ENCODE measurements around the gene CELSR1. TPM values are rescaled to one million over a fixed set of nuclear protein-coding genes. Genes with fewer than 3 reads are reported as not detected.

The CELSR1 gene
- total RNA-seq, 1 donor from 2014 or later: 0.39 TPM

DNA sequence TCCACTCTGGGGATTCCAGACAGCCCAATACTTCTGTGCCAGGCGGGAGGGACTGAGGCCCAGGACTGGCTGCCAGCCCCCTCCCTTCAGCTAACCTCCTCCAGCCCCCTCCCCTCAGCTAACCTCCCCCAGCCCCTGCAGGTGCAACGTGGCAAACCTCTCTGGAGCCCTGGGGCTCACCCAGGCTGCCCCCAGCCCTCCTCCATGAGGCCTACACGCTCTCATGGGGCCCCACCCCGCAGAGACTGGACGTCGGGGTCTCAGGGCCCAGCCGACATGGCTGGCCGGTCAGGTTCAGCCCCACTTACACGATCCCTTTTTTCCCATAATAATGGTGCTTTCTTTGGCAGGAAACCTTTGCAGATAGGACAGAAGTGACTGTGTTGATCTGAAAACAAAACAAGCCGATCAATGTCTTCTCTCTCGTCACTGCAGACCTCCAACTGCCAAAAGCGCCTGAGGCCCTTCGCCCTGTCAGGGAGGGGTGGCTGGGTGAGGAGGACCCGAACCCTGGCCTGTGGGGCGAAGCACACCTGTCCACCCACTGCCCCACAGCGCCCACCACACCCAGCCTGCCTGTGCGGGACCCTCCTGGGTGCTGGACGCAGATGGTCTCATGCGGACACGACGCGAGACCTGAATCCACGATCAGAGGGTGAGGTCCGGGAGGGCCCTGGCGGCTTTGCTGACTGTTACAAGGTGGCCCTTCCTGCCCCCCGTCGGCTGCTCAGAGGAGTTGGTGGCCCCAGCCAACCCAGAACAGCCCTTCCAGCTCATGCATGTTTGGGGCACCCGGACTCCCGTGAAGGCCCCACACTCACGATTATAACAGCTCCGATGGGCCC lies 168.3 kb downstream of the CELSR1 start:
- intact Hi-C loops (cut with micrococcal nuclease): no loop called here
- H3K36me3 Mint-ChIP-seq (ENCODE audit: low read depth): no peaks in the 10 kb centered on the region
- H3K27me3 Mint-ChIP-seq (ENCODE audit: insufficient read depth): peaks cover 10% of the 10 kb centered on the region
- H3K4me1 Mint-ChIP-seq (ENCODE audit: low read depth): peaks cover 2% of the 10 kb centered on the region
- DNase-seq (ENCODE audit: low spot score): no peak
- no peaks in the 10 kb centered on the region for H3K9me3 Mint-ChIP-seq
- no peak overlapping the region for H3K27ac Mint-ChIP-seq
- no peak overlapping the region for H3K4me3 Mint-ChIP-seq

- H3K4me3 Mint-ChIP-seq: no peak overlapping the region
- intact Hi-C loops (cut with micrococcal nuclease): no loop called here
These were observed 169.0 kb downstream of the CELSR1 start for GRCh38 chr22:46368422-46368821.

GRCh38 chr22:46367707-46368191 lies 169.7 kb downstream of the CELSR1 start:
- no peak overlapping the region for H3K27ac Mint-ChIP-seq
- intact Hi-C loops (cut with micrococcal nuclease): loop anchor here (1.0 kb wide), 1 partner anchor 175 kb away; no protein-coding TSS in a partner anchor
- no peak overlapping the region for H3K4me3 Mint-ChIP-seq
- H3K4me1 Mint-ChIP-seq (ENCODE audit: low read depth): no peaks in the 10 kb centered on the region
- peak; percentile 53 for DNase-seq (ENCODE audit: low spot score)
- peaks cover 6% of the 10 kb centered on the region for H3K27me3 Mint-ChIP-seq (ENCODE audit: insufficient read depth)
- no peaks in the 10 kb centered on the region for H3K36me3 Mint-ChIP-seq (ENCODE audit: low read depth)
- no peaks in the 10 kb centered on the region for H3K9me3 Mint-ChIP-seq

More at GRCh38 chr22:46368422-46368821, 169.0 kb downstream of the CELSR1 start:
- no peak overlapping the region for H3K27ac Mint-ChIP-seq
- peaks cover 9% of the 10 kb centered on the region for H3K27me3 Mint-ChIP-seq (ENCODE audit: insufficient read depth)
- H3K36me3 Mint-ChIP-seq (ENCODE audit: low read depth): no peaks in the 10 kb centered on the region
- DNase-seq (ENCODE audit: low spot score): no peak
- no peaks in the 10 kb centered on the region for H3K9me3 Mint-ChIP-seq
- no peaks in the 10 kb centered on the region for H3K4me1 Mint-ChIP-seq (ENCODE audit: low read depth)

- Mint-ChIP-seq H3K9me3 (no peaks in the 10 kb centered on the region), H3K4me3 (no peak overlapping the region), H3K27me3 (ENCODE audit: insufficient read depth) (peaks cover 2% of the 10 kb centered on the region), H3K27ac (no peak overlapping the region), H3K4me1 (ENCODE audit: low read depth) (no peaks in the 10 kb centered on the region), H3K36me3 (ENCODE audit: low read depth) (no peaks in the 10 kb centered on the region)
- DNase-seq (ENCODE audit: low spot score): no peak
- intact Hi-C loops (cut with micrococcal nuclease): loop anchor here (1.0 kb wide), 1 partner anchor 175 kb away; no protein-coding TSS in a partner anchor
These were observed 170.4 kb downstream of the CELSR1 start for GRCh38 chr22:46366801-46367706.

DNA sequence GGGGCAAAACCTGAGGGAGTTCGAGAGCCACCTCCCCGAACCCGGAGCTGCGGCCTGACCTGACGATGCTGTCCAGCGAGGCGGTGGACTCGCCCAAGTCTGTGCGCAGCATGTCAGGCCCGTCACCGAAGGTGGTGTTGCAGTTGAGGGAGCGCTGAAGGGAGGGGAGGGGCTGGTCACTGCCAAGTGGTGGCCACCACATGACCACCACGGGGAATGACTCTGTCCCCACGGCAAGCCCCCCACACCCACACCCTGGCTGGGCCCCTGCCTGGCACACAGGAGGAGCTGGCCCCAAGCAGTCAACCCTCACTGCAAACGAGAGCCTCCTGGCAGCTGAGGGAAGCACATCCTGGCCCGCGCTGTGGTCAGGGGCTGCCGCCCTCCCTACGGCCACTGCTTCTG lies 171.1 kb downstream of the CELSR1 start:
- Mint-ChIP-seq H3K27me3 (ENCODE audit: insufficient read depth) (no peaks in the 10 kb centered on the region), H3K36me3 (ENCODE audit: low read depth) (no peaks in the 10 kb centered on the region), H3K4me1 (ENCODE audit: low read depth) (no peaks in the 10 kb centered on the region), H3K27ac (no peak overlapping the region), H3K9me3 (no peaks in the 10 kb centered on the region), H3K4me3 (no peak overlapping the region)
- no peak for DNase-seq (ENCODE audit: low spot score)
- intact Hi-C loops (cut with micrococcal nuclease): no loop called here

- Mint-ChIP-seq H3K27ac (no peak overlapping the region), H3K4me3 (no peak overlapping the region), H3K4me1 (ENCODE audit: low read depth) (no peaks in the 10 kb centered on the region), H3K27me3 (ENCODE audit: insufficient read depth) (no peaks in the 10 kb centered on the region), H3K9me3 (no peaks in the 10 kb centered on the region), H3K36me3 (ENCODE audit: low read depth) (no peaks in the 10 kb centered on the region)
- intact Hi-C loops (cut with micrococcal nuclease): no loop called here
- DNase-seq (ENCODE audit: low spot score): no peak
These were observed 172.2 kb downstream of the CELSR1 start for GRCh38 chr22:46365166-46365624.

GRCh38 chr22:46364341-46365165 lies 172.9 kb downstream of the CELSR1 start:
- intact Hi-C loops (cut with micrococcal nuclease): no loop called here
- Mint-ChIP-seq H3K36me3 (ENCODE audit: low read depth) (no peaks in the 10 kb centered on the region), H3K27ac (no peak overlapping the region), H3K27me3 (ENCODE audit: insufficient read depth) (no peaks in the 10 kb centered on the region), H3K4me3 (no peak overlapping the region), H3K4me1 (ENCODE audit: low read depth) (no peaks in the 10 kb centered on the region), H3K9me3 (no peaks in the 10 kb centered on the region)
- no peak for DNase-seq (ENCODE audit: low spot score)

GRCh38 chr22:46363611-46364321 lies 173.7 kb downstream of the CELSR1 start:
- Mint-ChIP-seq H3K4me3 (no peak overlapping the region), H3K27ac (no peak overlapping the region)

GRCh38 chr22:46362934-46363515 lies 174.4 kb downstream of the CELSR1 start:
- Mint-ChIP-seq H3K27me3 (ENCODE audit: insufficient read depth) (no peaks in the 10 kb centered on the region), H3K4me3 (no peak overlapping the region), H3K36me3 (ENCODE audit: low read depth) (peaks cover 2% of the 10 kb centered on the region), H3K4me1 (ENCODE audit: low read depth) (no peaks in the 10 kb centered on the region), H3K9me3 (no peaks in the 10 kb centered on the region), H3K27ac (no peak overlapping the region)
- intact Hi-C loops (cut with micrococcal nuclease): no loop called here
- no peak for DNase-seq (ENCODE audit: low spot score)

More at GRCh38 chr22:46363611-46364321, 173.7 kb downstream of the CELSR1 start:
- no peaks in the 10 kb centered on the region for H3K9me3 Mint-ChIP-seq
- peaks cover under 1% of the 10 kb centered on the region for H3K36me3 Mint-ChIP-seq (ENCODE audit: low read depth)
- intact Hi-C loops (cut with micrococcal nuclease): no loop called here
- DNase-seq (ENCODE audit: low spot score): no peak
- H3K4me1 Mint-ChIP-seq (ENCODE audit: low read depth): no peaks in the 10 kb centered on the region
- H3K27me3 Mint-ChIP-seq (ENCODE audit: insufficient read depth): no peaks in the 10 kb centered on the region

GRCh38 chr22:46362203-46362933 lies 175.1 kb downstream of the CELSR1 start:
- H3K27ac Mint-ChIP-seq: no peak overlapping the region
- intact Hi-C loops (cut with micrococcal nuclease): no loop called here
- no peaks in the 10 kb centered on the region for H3K9me3 Mint-ChIP-seq
- no peak for DNase-seq (ENCODE audit: low spot score)
- no peaks in the 10 kb centered on the region for H3K27me3 Mint-ChIP-seq (ENCODE audit: insufficient read depth)
- H3K4me3 Mint-ChIP-seq: no peak overlapping the region
- H3K4me1 Mint-ChIP-seq (ENCODE audit: low read depth): no peaks in the 10 kb centered on the region
- peaks cover 3% of the 10 kb centered on the region for H3K36me3 Mint-ChIP-seq (ENCODE audit: low read depth)

GRCh38 chr22:46361826-46362202 lies 175.6 kb downstream of the CELSR1 start:
- Mint-ChIP-seq H3K9me3 (no peaks in the 10 kb centered on the region), H3K4me3 (no peak overlapping the region), H3K36me3 (ENCODE audit: low read depth) (peaks cover 4% of the 10 kb centered on the region), H3K4me1 (ENCODE audit: low read depth) (no peaks in the 10 kb centered on the region), H3K27me3 (ENCODE audit: insufficient read depth) (no peaks in the 10 kb centered on the region), H3K27ac (no peak overlapping the region)
- no peak for DNase-seq (ENCODE audit: low spot score)
- intact Hi-C loops (cut with micrococcal nuclease): no loop called here

Measured in activated T-helper 1 cell treated with anti-CD3 and anti-CD28 coated beads, Interleukin-12 subunit alpha, Interleukin-12 subunit beta, Interleukin-2, Interleukin-4 antibody, amounts not matched to agents 30 ng/mL and 10 ng/mL and 1 ng/mL, durations not matched to agents 14 hours and 24 hours and 36 hours (primary cell).